ENCODE data around the gene FRAS1.
"Not testable (repeated sequence)": the region's sequence is repeated elsewhere in the genome, so short reads cannot be mapped to it uniquely, and the experiment has no call there.

FRAS1 gene

GRCh38 chr4:78244705-78245485 lies 187.8 kb downstream of the FRAS1 start:
- intact Hi-C loops (cut with micrococcal nuclease) = no loop called here
- Mint-ChIP-seq H3K4me3 (no peak overlapping the region), H3K36me3 (ENCODE audit: low read depth) (no peaks in the 10 kb centered on the region)

GRCh38 chr4:78247536-78248285 lies 190.6 kb downstream of the FRAS1 start:
- no peaks in the 10 kb centered on the region for H3K36me3 Mint-ChIP-seq (ENCODE audit: low read depth)
- no peaks in the 10 kb centered on the region for H3K4me1 Mint-ChIP-seq (ENCODE audit: low read depth)
- peaks cover 14% of the 10 kb centered on the region for H3K9me3 Mint-ChIP-seq
- H3K4me3 Mint-ChIP-seq = no peak overlapping the region
- intact Hi-C loops (cut with micrococcal nuclease) = no loop called here
- no peak overlapping the region for H3K27ac Mint-ChIP-seq
- H3K27me3 Mint-ChIP-seq = no peaks in the 10 kb centered on the region

More at GRCh38 chr4:78244705-78245485, 187.8 kb downstream of the FRAS1 start:
- Mint-ChIP-seq H3K4me1 (ENCODE audit: low read depth) (no peaks in the 10 kb centered on the region), H3K27ac (no peak overlapping the region), H3K27me3 (no peaks in the 10 kb centered on the region), H3K9me3 (no peaks in the 10 kb centered on the region)

- intact Hi-C loops (cut with micrococcal nuclease) = no loop called here
- Mint-ChIP-seq H3K36me3 (ENCODE audit: low read depth) (no peaks in the 10 kb centered on the region), H3K9me3 (peaks cover 28% of the 10 kb centered on the region), H3K27ac (no peak overlapping the region), H3K4me3 (no peak overlapping the region), H3K4me1 (ENCODE audit: low read depth) (no peaks in the 10 kb centered on the region), H3K27me3 (no peaks in the 10 kb centered on the region)
Measured at GRCh38 chr4:78250500-78250899, 193.4 kb downstream of the FRAS1 start.

GRCh38 chr4:78252773-78253172 lies 195.7 kb downstream of the FRAS1 start:
- H3K36me3 Mint-ChIP-seq (ENCODE audit: low read depth); H3K27ac Mint-ChIP-seq; H3K4me1 Mint-ChIP-seq (ENCODE audit: low read depth); H3K27me3 Mint-ChIP-seq; H3K4me3 Mint-ChIP-seq; intact Hi-C loops (cut with micrococcal nuclease): not testable (repeated sequence)
- peaks cover 28% of the 10 kb centered on the region for H3K9me3 Mint-ChIP-seq

- H3K4me3 Mint-ChIP-seq = no peak overlapping the region
- intact Hi-C loops (cut with micrococcal nuclease) = no loop called here
- no peak overlapping the region for H3K27ac Mint-ChIP-seq
- no peaks in the 10 kb centered on the region for H3K36me3 Mint-ChIP-seq (ENCODE audit: low read depth)
- H3K27me3 Mint-ChIP-seq = no peaks in the 10 kb centered on the region
- H3K4me1 Mint-ChIP-seq (ENCODE audit: low read depth) = no peaks in the 10 kb centered on the region
- peaks cover 28% of the 10 kb centered on the region for H3K9me3 Mint-ChIP-seq
Measured at GRCh38 chr4:78254893-78255292, 197.8 kb downstream of the FRAS1 start.

- no peak overlapping the region for H3K27ac Mint-ChIP-seq
- H3K4me1 Mint-ChIP-seq (ENCODE audit: low read depth) = no peaks in the 10 kb centered on the region
- H3K4me3 Mint-ChIP-seq = no peak overlapping the region
- H3K27me3 Mint-ChIP-seq = no peaks in the 10 kb centered on the region
- intact Hi-C loops (cut with micrococcal nuclease) = no loop called here
- H3K36me3 Mint-ChIP-seq (ENCODE audit: low read depth) = no peaks in the 10 kb centered on the region
- H3K9me3 Mint-ChIP-seq = peaks cover 13% of the 10 kb centered on the region
Measured at GRCh38 chr4:78265006-78265405, 207.9 kb downstream of the FRAS1 start.

GRCh38 chr4:78267790-78268189 lies 210.7 kb downstream of the FRAS1 start:
- H3K9me3 Mint-ChIP-seq = peaks cover 13% of the 10 kb centered on the region
- H3K36me3 Mint-ChIP-seq (ENCODE audit: low read depth) = no peaks in the 10 kb centered on the region
- H3K27ac Mint-ChIP-seq = no peak overlapping the region
- H3K4me3 Mint-ChIP-seq = no peak overlapping the region
- H3K4me1 Mint-ChIP-seq (ENCODE audit: low read depth) = no peaks in the 10 kb centered on the region
- intact Hi-C loops (cut with micrococcal nuclease) = no loop called here
- H3K27me3 Mint-ChIP-seq = no peaks in the 10 kb centered on the region

GRCh38 chr4:78268597-78268996 lies 211.5 kb downstream of the FRAS1 start:
- H3K27me3 Mint-ChIP-seq = no peaks in the 10 kb centered on the region
- H3K36me3 Mint-ChIP-seq (ENCODE audit: low read depth) = no peaks in the 10 kb centered on the region
- H3K9me3 Mint-ChIP-seq = peaks cover 13% of the 10 kb centered on the region
- no peak overlapping the region for H3K27ac Mint-ChIP-seq
- H3K4me1 Mint-ChIP-seq (ENCODE audit: low read depth) = no peaks in the 10 kb centered on the region
- intact Hi-C loops (cut with micrococcal nuclease) = no loop called here
- H3K4me3 Mint-ChIP-seq = no peak overlapping the region

GRCh38 chr4:78275450-78275849 lies 218.3 kb downstream of the FRAS1 start:
- peaks cover 17% of the 10 kb centered on the region for H3K9me3 Mint-ChIP-seq
- H3K4me1 Mint-ChIP-seq (ENCODE audit: low read depth); H3K36me3 Mint-ChIP-seq (ENCODE audit: low read depth); intact Hi-C loops (cut with micrococcal nuclease); H3K27ac Mint-ChIP-seq; H3K4me3 Mint-ChIP-seq; H3K27me3 Mint-ChIP-seq: not testable (repeated sequence)

- Mint-ChIP-seq H3K9me3 (no peaks in the 10 kb centered on the region), H3K27ac (no peak overlapping the region), H3K27me3 (peaks cover 3% of the 10 kb centered on the region), H3K4me3 (no peak overlapping the region), H3K36me3 (ENCODE audit: low read depth) (no peaks in the 10 kb centered on the region), H3K4me1 (ENCODE audit: low read depth) (no peaks in the 10 kb centered on the region)
- intact Hi-C loops (cut with micrococcal nuclease) = no loop called here
Measured at GRCh38 chr4:78286281-78286680, 229.2 kb downstream of the FRAS1 start.

GRCh38 chr4:78288327-78288726 lies 231.2 kb downstream of the FRAS1 start:
- no peaks in the 10 kb centered on the region for H3K9me3 Mint-ChIP-seq
- H3K4me3 Mint-ChIP-seq = no peak overlapping the region
- H3K27me3 Mint-ChIP-seq = peaks cover 1% of the 10 kb centered on the region
- no peaks in the 10 kb centered on the region for H3K36me3 Mint-ChIP-seq (ENCODE audit: low read depth)
- no peaks in the 10 kb centered on the region for H3K4me1 Mint-ChIP-seq (ENCODE audit: low read depth)
- intact Hi-C loops (cut with micrococcal nuclease) = no loop called here
- H3K27ac Mint-ChIP-seq = no peak overlapping the region

- H3K27me3 Mint-ChIP-seq = peaks cover 1% of the 10 kb centered on the region
- no peak overlapping the region for H3K27ac Mint-ChIP-seq
- intact Hi-C loops (cut with micrococcal nuclease) = no loop called here
- H3K4me1 Mint-ChIP-seq (ENCODE audit: low read depth) = no peaks in the 10 kb centered on the region
- no peaks in the 10 kb centered on the region for H3K36me3 Mint-ChIP-seq (ENCODE audit: low read depth)
- H3K9me3 Mint-ChIP-seq = no peaks in the 10 kb centered on the region
- no peak overlapping the region for H3K4me3 Mint-ChIP-seq
Measured at GRCh38 chr4:78291277-78291676, 234.2 kb downstream of the FRAS1 start.

- Mint-ChIP-seq H3K4me3 (no peak overlapping the region), H3K27me3 (peaks cover 1% of the 10 kb centered on the region), H3K36me3 (ENCODE audit: low read depth) (no peaks in the 10 kb centered on the region), H3K9me3 (no peaks in the 10 kb centered on the region), H3K4me1 (ENCODE audit: low read depth) (peaks cover 9% of the 10 kb centered on the region), H3K27ac (no peak overlapping the region)
- intact Hi-C loops (cut with micrococcal nuclease) = no loop called here
Measured at GRCh38 chr4:78292341-78292740, 235.2 kb downstream of the FRAS1 start.

GRCh38 chr4:78292856-78293255 lies 235.7 kb downstream of the FRAS1 start:
- Mint-ChIP-seq H3K9me3 (no peaks in the 10 kb centered on the region), H3K4me3 (no peak overlapping the region), H3K27me3 (peaks cover 1% of the 10 kb centered on the region), H3K27ac (no peak overlapping the region), H3K36me3 (ENCODE audit: low read depth) (no peaks in the 10 kb centered on the region), H3K4me1 (ENCODE audit: low read depth) (peaks cover 9% of the 10 kb centered on the region)
- intact Hi-C loops (cut with micrococcal nuclease) = no loop called here

Measured in dendritic cell treated with granulocyte-macrophage colony-stimulating factor and Interleukin-4, amounts not matched to agents 40 ng/mL and 50 ng/mL, for 4 days (primary cell).